Measurements from ENCODE around the gene MROH7.

Gene MROH7

DNA sequence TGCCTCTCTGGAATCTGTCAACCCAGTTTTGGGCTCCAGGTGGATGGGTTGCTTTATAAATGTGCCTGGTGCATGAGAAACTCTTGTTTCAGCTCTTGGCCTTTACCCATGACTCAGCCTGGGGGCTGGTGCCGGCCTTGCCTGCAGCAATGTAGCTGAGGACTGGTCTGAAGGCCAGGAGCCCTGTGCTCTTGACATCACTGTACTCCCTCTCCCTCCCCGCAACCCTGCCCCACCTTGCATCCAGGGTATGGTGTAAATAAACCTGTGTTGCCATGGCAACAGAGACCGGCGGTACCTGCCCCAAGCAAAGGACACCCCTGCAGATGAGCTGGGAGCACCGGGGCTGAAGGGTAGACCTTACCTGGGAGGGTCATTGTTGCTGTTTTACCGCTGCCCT, 31.5 kb upstream of the MROH7 start:
- TF ChIP-seq, protein P1, sequence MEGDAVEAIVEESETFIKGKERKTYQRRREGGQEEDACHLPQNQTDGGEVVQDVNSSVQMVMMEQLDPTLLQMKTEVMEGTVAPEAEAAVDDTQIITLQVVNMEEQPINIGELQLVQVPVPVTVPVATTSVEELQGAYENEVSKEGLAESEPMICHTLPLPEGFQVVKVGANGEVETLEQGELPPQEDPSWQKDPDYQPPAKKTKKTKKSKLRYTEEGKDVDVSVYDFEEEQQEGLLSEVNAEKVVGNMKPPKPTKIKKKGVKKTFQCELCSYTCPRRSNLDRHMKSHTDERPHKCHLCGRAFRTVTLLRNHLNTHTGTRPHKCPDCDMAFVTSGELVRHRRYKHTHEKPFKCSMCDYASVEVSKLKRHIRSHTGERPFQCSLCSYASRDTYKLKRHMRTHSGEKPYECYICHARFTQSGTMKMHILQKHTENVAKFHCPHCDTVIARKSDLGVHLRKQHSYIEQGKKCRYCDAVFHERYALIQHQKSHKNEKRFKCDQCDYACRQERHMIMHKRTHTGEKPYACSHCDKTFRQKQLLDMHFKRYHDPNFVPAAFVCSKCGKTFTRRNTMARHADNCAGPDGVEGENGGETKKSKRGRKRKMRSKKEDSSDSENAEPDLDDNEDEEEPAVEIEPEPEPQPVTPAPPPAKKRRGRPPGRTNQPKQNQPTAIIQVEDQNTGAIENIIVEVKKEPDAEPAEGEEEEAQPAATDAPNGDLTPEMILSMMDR (IDR thresholded peaks at IDR 0.05; ENCODE audit: low read depth, low read length, missing control alignments), result no peak
- no peak overlapping the region for H3K4me3 ChIP-seq (replicated peaks; ENCODE audit: low read depth, low read length)
- DNase-seq (ENCODE audit: extremely low read depth, low read depth), result no peak

DNA sequence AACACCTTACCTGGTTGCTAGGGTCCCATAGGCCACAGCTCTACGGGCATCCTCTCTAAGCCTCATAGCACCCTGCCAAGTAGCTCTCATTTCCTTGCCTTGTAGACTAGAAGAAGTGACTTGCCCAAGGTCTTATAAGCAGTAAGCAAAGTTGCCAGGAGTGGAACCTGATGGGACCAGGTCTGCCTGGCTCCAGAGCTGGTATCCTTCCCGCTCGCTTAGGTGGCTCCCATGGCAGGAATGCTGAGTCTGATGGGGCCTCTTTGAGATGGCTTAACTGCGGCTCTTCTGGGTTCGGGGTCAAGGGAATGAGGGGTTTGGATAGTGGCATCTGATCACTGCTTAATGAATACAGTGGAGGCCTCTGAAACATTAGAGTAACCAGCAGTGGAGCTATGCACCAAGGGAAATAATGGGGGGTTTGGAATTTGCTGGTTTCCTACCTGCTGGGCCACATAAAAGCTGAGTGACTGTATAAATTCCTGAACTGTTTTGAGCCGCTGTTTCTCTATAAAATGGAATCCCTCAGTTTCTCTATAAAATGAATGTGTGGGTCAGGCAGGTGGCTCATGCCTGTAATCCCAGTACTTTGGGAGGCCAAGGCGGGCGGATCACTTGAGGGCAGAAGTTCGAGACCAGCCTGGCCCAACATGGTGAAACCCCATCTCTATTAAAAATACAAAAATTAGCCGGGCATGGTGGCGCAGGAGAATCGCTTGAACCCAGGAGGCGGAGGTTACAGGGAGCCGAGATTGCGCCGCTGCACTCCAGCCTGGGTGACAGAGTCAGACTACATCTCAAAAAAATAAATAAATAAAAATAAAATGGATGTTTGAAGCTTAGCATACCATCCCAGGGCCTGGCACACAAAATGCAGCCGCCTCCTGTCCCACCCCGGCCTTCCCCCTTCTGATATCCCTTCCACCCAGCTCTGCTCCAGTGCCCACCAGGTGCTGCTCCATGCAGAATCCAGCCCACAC, 30.7 kb upstream of the MROH7 start:
- TF ChIP-seq, protein P1 (IDR thresholded peaks at IDR 0.05; ENCODE audit: low read depth, low read length, missing control alignments), result no peak
- H3K4me3 ChIP-seq (replicated peaks; ENCODE audit: low read depth, low read length), result no peak overlapping the region
- no peak for DNase-seq (ENCODE audit: extremely low read depth, low read depth)

DNA sequence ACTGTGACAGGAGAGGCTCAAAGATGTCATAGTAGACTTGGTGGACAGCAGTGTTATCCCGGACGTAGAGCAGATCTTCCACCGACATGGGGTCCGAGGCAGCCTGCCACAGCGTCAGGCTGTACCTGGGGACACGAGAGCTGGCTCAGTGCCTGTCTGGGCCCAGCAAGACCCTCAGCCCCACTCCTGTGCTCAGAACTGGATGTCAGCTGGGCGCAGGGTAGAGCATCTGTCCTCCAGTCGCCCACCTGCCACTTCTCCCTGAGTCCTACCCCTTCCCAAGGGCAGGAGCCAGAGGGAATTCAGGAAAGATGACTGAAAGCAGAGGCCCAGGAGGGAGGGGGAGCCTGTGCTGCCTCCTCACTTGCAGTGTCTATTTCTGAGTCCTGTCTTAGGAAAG, 30.0 kb upstream of the MROH7 start:
- H3K4me3 ChIP-seq (replicated peaks; ENCODE audit: low read depth, low read length), result no peak overlapping the region
- TF ChIP-seq, protein P1 (IDR thresholded peaks at IDR 0.05; ENCODE audit: low read depth, low read length, missing control alignments), result no peak
- no peak for DNase-seq (ENCODE audit: extremely low read depth, low read depth)

DNA sequence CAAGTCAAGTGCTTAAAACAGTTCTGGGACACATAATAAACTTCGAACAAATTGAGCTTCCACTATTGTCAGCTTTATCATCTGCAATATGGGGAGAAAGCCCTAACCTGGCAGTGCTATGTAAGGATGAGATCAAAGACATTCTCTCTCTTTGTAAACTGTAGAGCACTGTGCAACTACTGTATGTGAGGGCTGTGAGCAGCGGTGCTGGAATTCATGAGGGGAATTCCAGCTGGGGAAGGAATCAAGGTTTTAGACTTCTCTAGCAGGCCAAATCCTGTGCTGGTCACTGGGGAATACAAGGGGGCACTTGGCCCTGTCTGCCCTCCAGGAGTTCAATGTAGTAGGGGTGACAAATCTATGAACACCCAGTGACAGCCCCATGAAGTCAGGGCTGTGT, 27.6 kb upstream of the MROH7 start:
- H3K4me3 ChIP-seq (replicated peaks; ENCODE audit: low read depth, low read length), result no peak overlapping the region
- TF ChIP-seq, protein P1 (IDR thresholded peaks at IDR 0.05; ENCODE audit: low read depth, low read length, missing control alignments), result no peak
- no peak for DNase-seq (ENCODE audit: extremely low read depth, low read depth)

DNA sequence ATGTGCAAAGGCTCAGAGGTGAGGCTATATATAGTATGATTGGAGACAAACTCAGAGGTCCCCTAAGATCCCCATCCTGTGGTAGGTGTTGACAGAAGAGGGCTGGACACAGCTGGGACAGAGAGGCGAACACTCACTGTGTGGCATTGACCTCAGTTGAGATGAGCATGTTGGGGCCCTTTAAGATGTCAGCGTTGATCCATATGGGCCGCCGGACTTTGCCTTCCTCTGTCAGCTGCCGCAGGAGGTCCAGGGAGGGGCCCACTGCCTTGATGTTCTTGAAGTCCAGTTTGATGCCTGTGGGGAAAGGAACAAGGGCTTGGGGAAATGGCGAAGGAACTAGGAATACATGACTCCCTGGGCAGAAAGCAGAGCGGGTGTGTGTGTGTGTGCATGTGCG, 27.0 kb upstream of the MROH7 start:
- DNase-seq (ENCODE audit: extremely low read depth, low read depth), result no peak
- H3K4me3 ChIP-seq (replicated peaks; ENCODE audit: low read depth, low read length), result no peak overlapping the region
- TF ChIP-seq, protein P1 (IDR thresholded peaks at IDR 0.05; ENCODE audit: low read depth, low read length, missing control alignments), result no peak

DNA sequence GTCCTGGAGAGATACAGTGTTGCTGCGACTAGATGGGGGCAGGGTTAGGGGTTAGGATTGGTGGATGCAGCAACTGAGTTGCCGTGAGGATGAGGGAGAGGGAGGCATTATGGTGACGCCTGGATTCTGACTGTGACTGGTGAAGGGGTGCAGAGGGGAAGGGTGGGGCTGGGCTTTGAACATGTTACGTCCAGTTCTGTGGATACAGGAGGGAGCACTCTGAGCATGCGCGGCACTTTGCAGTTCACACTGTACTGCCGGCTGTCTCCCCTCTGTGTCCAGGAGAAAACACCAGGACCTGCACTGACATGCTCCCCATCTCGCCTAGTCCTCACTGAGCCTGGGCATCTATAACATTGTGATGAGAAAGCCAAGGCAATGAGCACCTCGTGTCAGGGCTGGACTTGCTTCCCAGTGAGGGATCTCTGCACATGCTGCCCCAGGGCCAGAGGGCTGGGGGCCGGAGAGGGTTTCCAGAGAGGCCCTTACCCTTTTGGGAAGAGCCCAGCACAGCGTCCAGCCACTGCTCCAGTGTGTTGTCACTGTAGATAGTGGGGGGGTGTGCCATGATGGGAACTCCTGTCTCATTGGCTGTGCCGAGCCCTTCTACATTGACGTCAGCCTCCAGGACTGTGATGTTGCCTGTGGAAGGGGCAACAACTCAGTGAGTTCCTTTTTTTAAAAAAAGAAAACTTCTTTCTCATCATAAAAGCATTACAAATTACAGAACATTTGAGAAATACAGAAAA, 25.9 kb upstream of the MROH7 start:
- TF ChIP-seq, protein P1 (IDR thresholded peaks at IDR 0.05; ENCODE audit: low read depth, low read length, missing control alignments), result no peak
- no peak overlapping the region for H3K4me3 ChIP-seq (replicated peaks; ENCODE audit: low read depth, low read length)
- no peak for DNase-seq (ENCODE audit: extremely low read depth, low read depth)

Measured in HFF-Myc (cell line).